Breast epithelium (tissue), 3 donors: ENCODE data around the gene TRAF3IP1.

ENCODE experiments used
- CTCF ChIP-seq, 3 donors: fragments of 450-650 bp; IDR thresholded peaks; one replicate each; pipeline ENCODE4 v1.5.1; 2016 to 2017; ENCODE audit warnings: antibody characterized with exemption in 3 of 3, mild to moderate bottlenecking in 3 of 3, moderate library complexity in 3 of 3
- POLR2A ChIP-seq: fragments of 450-650 bp; IDR thresholded peaks from one replicate; pipeline ENCODE4 v1.6.1; 2016; ENCODE audit warnings: antibody characterized with exemption, mild to moderate bottlenecking, moderate library complexity
- POLR2AphosphoS5 ChIP-seq, 3 donors: sonication (generic); formaldehyde crosslinking; IDR thresholded peaks; one replicate each; pipeline ENCODE4 v1.6.1; 2017; ENCODE audit warnings: antibody characterized with exemption in 3 of 3

DNA sequence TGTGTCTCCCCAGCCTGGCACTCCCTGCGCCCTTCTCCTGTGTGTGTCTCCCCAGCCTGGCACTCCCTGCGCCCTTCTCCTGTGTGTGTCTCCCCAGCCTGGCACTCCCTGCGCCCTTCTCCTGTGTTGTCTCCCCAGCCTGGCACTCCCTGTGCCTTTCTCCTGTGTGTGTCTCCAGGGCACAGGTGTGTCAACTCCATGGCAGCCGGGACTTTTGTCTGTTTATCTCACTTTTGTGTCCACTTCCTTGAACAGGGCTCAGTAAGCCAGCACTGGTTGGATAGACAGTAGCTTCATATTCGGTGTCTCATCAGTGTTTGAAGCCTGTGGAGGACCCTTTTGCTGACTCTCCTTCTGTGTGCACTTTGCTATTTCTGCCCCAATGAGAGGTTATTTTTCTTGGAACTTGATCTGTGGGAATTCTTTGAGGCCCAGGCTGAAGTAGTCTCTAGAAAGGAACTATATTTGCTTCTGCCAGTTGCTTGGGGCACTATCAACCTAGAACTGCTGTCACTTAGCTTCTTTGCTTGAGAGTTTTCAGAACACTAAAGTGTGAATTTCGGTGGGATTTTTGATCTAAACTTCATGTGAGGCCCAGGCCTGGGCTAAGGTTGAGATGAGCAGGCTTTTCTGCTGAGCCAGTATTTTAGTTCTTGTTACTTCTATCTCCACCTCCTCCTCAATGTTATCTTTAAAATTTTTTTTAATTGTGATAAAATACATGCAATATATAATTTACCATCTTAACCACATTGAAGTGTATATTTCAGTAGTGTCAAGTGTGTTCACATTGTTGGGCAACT is 98.1 kb downstream of the TRAF3IP1 start:
- no peak for TF ChIP-seq POLR2A
- no peak for TF ChIP-seq POLR2AphosphoS5 (IDR thresholded peaks at IDR 0.05)
- TF ChIP-seq CTCF (IDR thresholded peaks at IDR 0.05) = no peak
